HG03159 (cell line): Measurements from ENCODE around the gene RSPH10B2.
"Not testable (repeated sequence)": the region's sequence is repeated elsewhere in the genome, so short reads cannot be mapped to it uniquely, and the experiment has no call there.

Source experiments
- ATAC-seq: cut with Tn5 transposase; IDR thresholded peaks from one replicate; pipeline ENCODE4 v1.9.1; 2021; ENCODE audit warnings: mild to moderate bottlenecking, moderate library complexity; ENCODE audit not compliant: unreplicated experiment

Gene RSPH10B2

DNA sequence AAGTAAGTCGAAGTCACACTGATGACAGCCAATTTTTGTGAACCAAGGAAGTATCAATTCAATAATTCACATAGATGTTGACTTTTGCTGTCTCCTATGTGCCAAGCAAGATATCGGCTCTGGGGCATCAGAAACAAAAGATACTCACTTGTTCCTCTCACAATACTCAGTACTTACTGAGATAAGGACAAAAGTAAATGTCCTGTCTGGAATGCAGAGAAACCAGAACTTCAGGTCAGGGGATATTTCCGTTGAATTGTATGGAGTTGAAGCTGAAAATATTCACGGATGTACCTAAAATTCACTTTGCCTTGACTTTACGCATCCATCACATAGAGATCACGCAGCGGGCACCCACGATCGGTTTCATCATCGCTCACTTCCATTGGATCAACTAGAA is 83.2 kb downstream of the RSPH10B2 start:
- not testable (repeated sequence) for ATAC-seq

- ATAC-seq = not testable (repeated sequence)
Observed at GRCh38 chr7:6842278-6842921, 88.5 kb downstream of the RSPH10B2 start.

GRCh38 chr7:6843092-6843491 is 89.2 kb downstream of the RSPH10B2 start:
- ATAC-seq = not testable (repeated sequence)

DNA sequence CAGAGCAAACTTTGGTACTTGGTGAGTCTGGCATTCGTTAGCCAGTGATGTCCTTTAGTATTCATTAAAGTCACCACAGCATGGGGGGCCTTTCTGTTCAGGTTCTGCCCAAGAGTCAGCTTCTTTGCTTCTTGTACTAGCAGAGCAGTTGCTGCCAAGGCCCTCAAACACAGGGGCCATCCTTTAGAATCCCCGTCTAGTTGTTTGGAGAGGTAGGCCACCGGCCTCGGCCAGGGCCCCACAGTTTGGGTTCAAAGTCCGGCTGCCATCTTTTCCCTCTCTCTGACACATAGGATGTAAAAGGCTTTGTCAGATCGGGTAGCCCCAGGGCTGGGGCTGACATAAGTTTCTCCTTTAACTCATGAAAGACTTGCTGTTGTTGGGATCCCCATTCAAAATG is 89.8 kb downstream of the RSPH10B2 start:
- not testable (repeated sequence) for ATAC-seq

- not testable (repeated sequence) for ATAC-seq
Observed at GRCh38 chr7:6845971-6846449, 92.1 kb downstream of the RSPH10B2 start.

DNA sequence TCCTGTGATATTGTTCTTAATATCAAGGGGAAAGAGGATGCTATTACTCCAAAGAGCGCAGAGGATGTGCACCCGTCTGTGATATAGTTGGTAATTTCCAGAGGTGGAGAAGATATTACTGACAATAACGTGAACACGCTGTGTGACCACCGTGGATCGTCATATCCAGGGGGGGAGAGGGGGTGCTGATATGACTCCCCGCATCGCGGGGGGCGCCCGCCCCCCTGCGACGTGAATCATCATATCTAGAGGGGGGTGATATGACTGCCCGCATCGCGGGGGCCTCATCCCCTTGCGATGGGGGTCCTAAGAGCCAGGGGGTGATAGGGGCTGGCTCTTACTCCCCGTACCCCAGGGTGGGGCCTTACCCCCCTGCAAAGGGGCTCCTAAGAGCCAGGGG is 93.8 kb downstream of the RSPH10B2 start:
- not testable (repeated sequence) for ATAC-seq
